ENCODE results near the gene MAN1B1. TPM values are rescaled to one million over a fixed set of nuclear protein-coding genes. Genes with fewer than 3 reads are reported as not detected.
A peak's percentile ranks its signal among the peaks of the same experiment; 100 is the strongest.

MAN1B1 gene
- total and polyA plus RNA-seq, 2 donors (not counting 3 experiments of a cell fraction or from before 2014, with no cell fraction given) = 75.3 to 83.3 TPM

GRCh38 chr9:137070201-137070905 is 16.4 kb upstream of the MAN1B1 start, which contains the start of gene SAPCD2:
Gene SAPCD2 (minus strand): TSS chr9:137070557. CDS start chr9:137070460, 97 bp downstream.
- H3K27ac ChIP-seq (ENCODE audit: insufficient read depth, low read depth, low read length) = no peak within 1 kb of the TSS
- no peaks in the 10 kb centered on the region for H3K9me1 ChIP-seq (replicated peaks; ENCODE audit: control insufficient read depth, extremely low read depth, insufficient read depth, low read length)
- H3K4me2 ChIP-seq (ENCODE audit: insufficient read depth, low read length) = peak within 1 kb of the TSS; percentile 69
- TF ChIP-seq FOS (IDR thresholded peaks at IDR 0.05; ENCODE audit: borderline replicate concordance, insufficient read depth, low read length) (no peak), POLR2AphosphoS5 (IDR thresholded peaks at IDR 0.05; ENCODE audit: insufficient read depth, low read depth, low read length) (peak; percentile 80), JUN (IDR thresholded peaks at IDR 0.05; ENCODE audit: borderline replicate concordance, insufficient read depth, insufficient read length, low read depth) (no peak), MAX (IDR thresholded peaks at IDR 0.05; ENCODE audit: insufficient read depth, insufficient read length) (no peak), POLR2A (IDR thresholded peaks at IDR 0.05; ENCODE audit: low read depth, low read length) (peak; percentile 75), MYC (IDR thresholded peaks at IDR 0.05; ENCODE audit: low read depth, low read length) (no peak), CTCF (IDR thresholded peaks at IDR 0.05; ENCODE audit: extremely low read depth in 1 of 2, insufficient read depth in 1 of 2, low read depth in 1 of 2, low read length in 2 of 2) (no peak), EZH2 (IDR thresholded peaks at IDR 0.05; ENCODE audit: borderline replicate concordance, low read depth, low read length, severe bottlenecking) (no peak)
- H2AFZ ChIP-seq (ENCODE audit: low read depth, low read length) = peak within 1 kb of the TSS; percentile 69
- DNase-seq (ENCODE audit: low read depth, low spot score) = peak; percentile 84
- CTCF ChIA-PET = interaction anchor here (0.8 to 8.0 kb wide), 9 partner anchors 13 to 42 kb away, joined by 3 to 152 read pairs (median 5); partner anchors contain the start of genes ABCA2, MAN1B1 and NPDC1
- BruUV-seq (replicated peaks) = TSS peak; percentile 17
- POLR2A ChIA-PET = interaction anchor here (0.9 kb wide), 1 partner anchor 16 kb away, joined by 4 read pairs; the partner anchor contains the start of gene MAN1B1
- dilution Hi-C loops (cut with MboI; ENCODE audit: extremely low pct_ligation_motif_present, low sequenced_read_pairs) (no loop called here), intact Hi-C loops (cut with micrococcal nuclease) (no loop called here)
- H3K4me1 ChIP-seq (ENCODE audit: control insufficient read depth, extremely low read depth, insufficient read depth, low read length) = peaks cover 11% of the 10 kb centered on the region
- H3K9me3 ChIP-seq (replicated peaks; ENCODE audit: control insufficient read depth, insufficient read depth, low read length) = no peaks in the 10 kb centered on the region
- peak within 1 kb of the TSS; percentile 37 to 49 (median 39) for H3K4me3 ChIP-seq (replicated peaks in 1 of 3; ENCODE audit: insufficient read depth in 1 of 3, low read depth in 1 of 3, low read length in 3 of 3)
- peaks cover 9% of the 10 kb centered on the region for H3K79me2 ChIP-seq (ENCODE audit: control insufficient read depth, insufficient read depth, low read length)
- no peaks in the 10 kb centered on the region for H3K36me3 ChIP-seq (ENCODE audit: control insufficient read depth in 2 of 2, extremely low read depth in 1 of 2, insufficient read depth in 2 of 2, low read length in 2 of 2)
- H4K20me1 ChIP-seq (replicated peaks; ENCODE audit: control insufficient read depth, extremely low read depth, insufficient read depth, low read length) = no peaks in the 10 kb centered on the region
- H3K27me3 ChIP-seq (ENCODE audit: control insufficient read depth in 2 of 2, insufficient read depth in 2 of 2, low read length in 2 of 2) = no peaks in the 10 kb centered on the region
- no peak within 1 kb of the TSS for H3K9ac ChIP-seq (replicated peaks; ENCODE audit: extremely low read depth, insufficient read depth, low read length)
- FAIRE-seq = peak; percentile 92

Measured in endothelial cell of umbilical vein (primary cell).